H4 (cell line): Measurements from ENCODE around the gene MTMR4. TPM values are rescaled to one million over a fixed set of nuclear protein-coding genes. Genes with fewer than 3 reads are reported as not detected.
"Not testable (repeated sequence)": the region's sequence is repeated elsewhere in the genome, so short reads cannot be mapped to it uniquely, and the experiment has no call there.

Experiments used
- DNase-seq: peaks from one replicate; pipeline ENCODE4 v3.0.0-alpha.2; 2015; ENCODE audit warnings: low spot score
- total RNA-seq: library from RNA; depleted of rRNA; stranded (reverse); fragments of >200 nt; shearing (Covaris generic); gene quantifications from 2 replicates; pipeline ENCODE4 v1.2.3, GENCODE V29; 2014; rRNA removed

Gene MTMR4
- total RNA-seq = 31.1 and 43.5 TPM in 2 replicates

- peak; percentile 75 for DNase-seq
Observed at GRCh38 chr17:58513965-58514769, at the start of gene MTMR4. MTMR4 (minus strand) TSS chr17:58514638; CDS start chr17:58514407, 231 bp downstream.

GRCh38 chr17:58560511-58560910 is 46.1 kb upstream of the MTMR4 start:
- no peak for DNase-seq

- DNase-seq = no peak
Observed at GRCh38 chr17:58557981-58558380, 43.5 kb upstream of the MTMR4 start.

GRCh38 chr17:58556833-58557250 is 42.4 kb upstream of the MTMR4 start:
- DNase-seq = no peak

GRCh38 chr17:58555109-58555508 is 40.7 kb upstream of the MTMR4 start:
- DNase-seq = not testable (repeated sequence)

GRCh38 chr17:58541249-58541648 is 26.8 kb upstream of the MTMR4 start:
- no peak for DNase-seq

- DNase-seq = no peak
Observed at GRCh38 chr17:58539698-58540097, 25.3 kb upstream of the MTMR4 start.

GRCh38 chr17:58538811-58539409 is 24.5 kb upstream of the MTMR4 start:
- DNase-seq = no peak

GRCh38 chr17:58537266-58537665 is 22.8 kb upstream of the MTMR4 start:
- no peak for DNase-seq

- no peak for DNase-seq
Observed at GRCh38 chr17:58536542-58536941, 22.1 kb upstream of the MTMR4 start.

- no peak for DNase-seq
Observed at GRCh38 chr17:58535431-58535830, 21.0 kb upstream of the MTMR4 start.

GRCh38 chr17:58534901-58535421 is 20.5 kb upstream of the MTMR4 start:
- no peak for DNase-seq

- DNase-seq = no peak
Observed at GRCh38 chr17:58534331-58534730, 19.9 kb upstream of the MTMR4 start.

- no peak for DNase-seq
Observed at GRCh38 chr17:58533616-58534188, 19.3 kb upstream of the MTMR4 start.

- DNase-seq = no peak
Observed at GRCh38 chr17:58532555-58532951, 18.1 kb upstream of the MTMR4 start.

- DNase-seq = no peak
Observed at GRCh38 chr17:58531661-58532554, 17.5 kb upstream of the MTMR4 start.

- no peak for DNase-seq
Observed at GRCh38 chr17:58531122-58531521, 16.7 kb upstream of the MTMR4 start.

GRCh38 chr17:58530655-58531054 is 16.2 kb upstream of the MTMR4 start:
- no peak for DNase-seq

GRCh38 chr17:58529275-58529674 is 14.8 kb upstream of the MTMR4 start:
- DNase-seq = no peak

- DNase-seq = no peak
Observed at GRCh38 chr17:58528443-58528842, 14.0 kb upstream of the MTMR4 start.

- no peak for DNase-seq
Observed at GRCh38 chr17:58527949-58528348, 13.5 kb upstream of the MTMR4 start.

- DNase-seq = no peak
Observed at GRCh38 chr17:58527306-58527705, 12.9 kb upstream of the MTMR4 start.
